Neural cell (in vitro differentiated cells): ENCODE results near the gene NOS1AP. TPM values are rescaled to one million over a fixed set of nuclear protein-coding genes. Genes with fewer than 3 reads are reported as not detected.

Source experiments
- H2AFZ ChIP-seq: fragments of 200-600, 300-800 bp; sonication (generic), shearing (Covaris generic); 2 replicates; pipeline ENCODE4 v1.6.0; 2014; ENCODE audit warnings: low read depth, mild to moderate bottlenecking, antibody characterized with exemption, low read length, moderate library complexity
- H3F3A ChIP-seq: fragments of 200-600 bp; shearing (Covaris generic); 2 replicates; pipeline ENCODE4 v1.6.1; 2016; ENCODE audit warnings: mild to moderate bottlenecking, moderate library complexity, mixed read lengths, antibody characterized with exemption, low read length; ENCODE audit not compliant: insufficient read depth, poor library complexity, severe bottlenecking
- H3K27ac ChIP-seq: fragments of 200-600, 300-800 bp; sonication (generic), shearing (Covaris generic); 2 replicates; pipeline ENCODE4 v1.5.1; 2014; ENCODE audit warnings: mild to moderate bottlenecking, low read length, moderate library complexity
- H3K27me3 ChIP-seq: fragments of 300-800, 200-600 bp; sonication (generic), shearing (Covaris generic); 2 replicates; pipeline ENCODE4 v1.6.0; 2014; ENCODE audit warnings: mild to moderate bottlenecking, low read depth, low read length, moderate library complexity; ENCODE audit not compliant: insufficient read depth
- H3K36me3 ChIP-seq: fragments of 300-800, 200-600 bp; sonication (generic), shearing (Covaris generic); 2 replicates; pipeline ENCODE4 v1.5.1; 2014; ENCODE audit warnings: mild to moderate bottlenecking, antibody characterized with exemption, low read length, moderate library complexity; ENCODE audit not compliant: insufficient read depth
- H3K4me2 ChIP-seq: fragments of 300-800, 200-600 bp; sonication (generic), shearing (Covaris generic); 2 replicates; pipeline ENCODE4 v1.6.0; 2014; ENCODE audit warnings: mild to moderate bottlenecking, low read length
- H3K4me3 ChIP-seq: fragments of 300-800, 200-600 bp; sonication (generic), shearing (Covaris generic); 2 replicates; pipeline ENCODE4 v1.5.1; 2014; ENCODE audit warnings: mild to moderate bottlenecking, low read length, moderate library complexity
- H3K79me2 ChIP-seq: fragments of 200-600 bp; shearing (Covaris generic); replicated peaks from 2 replicates; pipeline ENCODE4 v1.6.0; 2014; ENCODE audit warnings: mild to moderate bottlenecking, low read length, moderate library complexity; ENCODE audit not compliant: insufficient read depth
- H3K9ac ChIP-seq: fragments of 300-800, 200-600 bp; sonication (generic), shearing (Covaris generic); 2 replicates; pipeline ENCODE4 v1.6.1; 2016; ENCODE audit warnings: mild to moderate bottlenecking, low read length, mixed read lengths
- H3K9me2 ChIP-seq: fragments of 200-600 bp; shearing (Covaris generic); 2 replicates; pipeline ENCODE4 v1.6.1; 2016; ENCODE audit warnings: mild to moderate bottlenecking, low read length, mixed read lengths; ENCODE audit not compliant: insufficient read depth
- H3K9me3 ChIP-seq: fragments of 200-600, 300-800 bp; sonication (generic), shearing (Covaris generic); 2 replicates; pipeline ENCODE4 v1.6.1; 2016; ENCODE audit warnings: mild to moderate bottlenecking, mixed run types, low read length, moderate library complexity, mixed read lengths
- H4K20me1 ChIP-seq: fragments of 200-600 bp; shearing (Covaris generic); 2 replicates; pipeline ENCODE4 v1.6.1; 2016; ENCODE audit warnings: mild to moderate bottlenecking, mixed run types; ENCODE audit not compliant: insufficient read depth
- CTCF ChIP-seq: fragments of 450-650 bp; IDR thresholded peaks from 2 replicates; pipeline ENCODE4 v1.5.1; 2014; ENCODE audit warnings: antibody characterized with exemption, mild to moderate bottlenecking, moderate library complexity; ENCODE audit not compliant: poor library complexity, severe bottlenecking
- EP300 ChIP-seq: fragments of 450-650 bp; conservative IDR thresholded peaks from 2 replicates; pipeline ENCODE4 v1.6.1; 2014; ENCODE audit warnings: antibody characterized with exemption, mild to moderate bottlenecking, moderate library complexity; ENCODE audit not compliant: poor library complexity, severe bottlenecking
- EZH2 ChIP-seq: fragments of 200-600, 300-800 bp; shearing (Covaris generic), sonication (generic); IDR thresholded peaks from 2 replicates; pipeline ENCODE4 v1.6.1; 2014; ENCODE audit warnings: antibody characterized with exemption, low read length, borderline replicate concordance, mild to moderate bottlenecking; ENCODE audit not compliant: insufficient read depth, poor library complexity, severe bottlenecking
- MXI1 ChIP-seq: fragments of 450-650 bp; conservative IDR thresholded peaks from 2 replicates; pipeline ENCODE4 v1.6.1; 2014; ENCODE audit warnings: antibody characterized with exemption, mild to moderate bottlenecking; ENCODE audit not compliant: poor library complexity, severe bottlenecking
- POLR2AphosphoS5 ChIP-seq: IDR thresholded peaks from 2 replicates; pipeline ENCODE4 v1.6.1; 2012
- RAD21 ChIP-seq: fragments of 450-650 bp; conservative IDR thresholded peaks from 2 replicates; pipeline ENCODE4 v1.6.1; 2014; ENCODE audit warnings: antibody characterized with exemption, mild to moderate bottlenecking, moderate library complexity
- REST ChIP-seq: IDR thresholded peaks from 2 replicates; pipeline ENCODE4 v1.6.1; 2012; ENCODE audit warnings: borderline replicate concordance
- SMC3 ChIP-seq: fragments of 450-650 bp; conservative IDR thresholded peaks from 2 replicates; pipeline ENCODE4 v1.6.1; 2014; ENCODE audit warnings: antibody characterized with exemption, mild to moderate bottlenecking, moderate library complexity; ENCODE audit not compliant: poor library complexity
- TAF1 ChIP-seq: IDR thresholded peaks from 2 replicates; pipeline ENCODE4 v1.6.1; 2012; ENCODE audit warnings: low read depth
- polyA minus RNA-seq: library from RNA; depleted of rRNA, polyadenylated mRNA; stranded (reverse); fragments of >200 nt; gene quantifications from 2 replicates; pipeline ENCODE4 v1.2.3, GENCODE V29; 2014
- polyA plus RNA-seq: library from polyadenylated mRNA; depleted of rRNA; stranded (reverse); fragments of >200 nt; gene quantifications from 2 replicates; pipeline ENCODE4 v1.2.3, GENCODE V29; 2014

NOS1AP gene
- polyA plus RNA-seq (5.3 and 6.2 TPM in 2 replicates), polyA minus RNA-seq (14.1 and 20.7 TPM in 2 replicates)

GRCh38 chr1:162069334-162070093 lies at the start of gene NOS1AP:
NOS1AP (plus strand) TSS chr1:162069691; CDS start chr1:162070178, 487 bp downstream.
- Histone ChIP-seq H3K27ac (peak within 1 kb of the TSS; percentile 37), H3F3A (no peaks in the 10 kb centered on the region), H3K79me2 (peaks cover 44% of the 10 kb centered on the region), H2AFZ (no peak within 1 kb of the TSS), H3K9ac (peak within 1 kb of the TSS; percentile 77), H4K20me1 (no peaks in the 10 kb centered on the region), H3K4me3 (peak within 1 kb of the TSS; percentile 93), H3K27me3 (no peaks in the 10 kb centered on the region), H3K9me3 (no peaks in the 10 kb centered on the region), H3K36me3 (peaks cover under 1% of the 10 kb centered on the region), H3K4me2 (peak within 1 kb of the TSS; percentile 25), H3K9me2 (no peaks in the 10 kb centered on the region)
- TF ChIP-seq EZH2, result no peak
- TF ChIP-seq SMC3, result peak; percentile 66
- peak; percentile 56 for TF ChIP-seq RAD21
- TF ChIP-seq CTCF, result peak; percentile 36
- peak; percentile 57 for TF ChIP-seq POLR2AphosphoS5
- no peak for TF ChIP-seq REST
- TF ChIP-seq MXI1, result peak; percentile 77
- no peak for TF ChIP-seq EP300
- TF ChIP-seq TAF1, result peak; percentile 24

GRCh38 chr1:162020150-162020549 lies 49.3 kb upstream of the NOS1AP start:
- H3K9me3 ChIP-seq, result no peaks in the 10 kb centered on the region
- no peak overlapping the region for H3K9ac ChIP-seq
- H3K4me3 ChIP-seq, result no peak overlapping the region
- no peaks in the 10 kb centered on the region for H3F3A ChIP-seq
- H3K9me2 ChIP-seq, result no peaks in the 10 kb centered on the region
- H4K20me1 ChIP-seq, result no peaks in the 10 kb centered on the region
- no peak overlapping the region for H3K4me2 ChIP-seq
- TF ChIP-seq TAF1, result no peak
- no peak for TF ChIP-seq EP300
- TF ChIP-seq EZH2, result no peak
- TF ChIP-seq MXI1, result no peak
- no peak for TF ChIP-seq REST
- no peak for TF ChIP-seq POLR2AphosphoS5
- TF ChIP-seq SMC3, result no peak
- no peak overlapping the region for H3K27ac ChIP-seq
- H3K79me2 ChIP-seq, result no peaks in the 10 kb centered on the region
- peaks cover 25% of the 10 kb centered on the region for H3K27me3 ChIP-seq
- H2AFZ ChIP-seq, result no peak overlapping the region
- no peaks in the 10 kb centered on the region for H3K36me3 ChIP-seq
